ENCODE results near the gene RPL6. TPM values are rescaled to one million over a fixed set of nuclear protein-coding genes. Genes with fewer than 3 reads are reported as not detected.

RPL6 gene
- total and polyA plus RNA-seq, 2 experiments from 2014 or later: 1,413 to 1,715 TPM

DNA sequence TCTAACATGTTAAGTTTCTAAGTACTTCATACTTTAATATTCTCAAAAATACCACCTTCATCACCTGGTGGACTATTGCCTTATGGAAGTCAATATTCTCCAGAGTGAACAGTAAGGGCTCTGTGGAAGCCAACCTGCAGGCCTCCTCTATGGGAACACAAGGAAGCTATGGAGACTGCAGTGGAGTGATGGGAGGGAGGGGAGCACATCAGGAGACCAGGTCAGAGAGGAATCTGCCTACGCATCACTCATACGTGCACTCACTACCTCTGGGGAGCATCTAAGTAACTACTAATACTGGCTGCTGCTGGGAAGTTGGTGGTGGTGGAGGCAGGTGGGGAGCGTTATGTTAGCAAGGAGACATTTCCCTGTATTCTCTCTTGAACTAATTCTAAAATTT, 47.1 kb downstream of the RPL6 start:
- no peak overlapping the region for H3K27ac Mint-ChIP-seq
- Histone ChIP-seq H3K4me1 (ENCODE audit: insufficient read depth) (no peaks in the 10 kb centered on the region), H4K20me1 (replicated peaks; ENCODE audit: insufficient read depth) (no peaks in the 10 kb centered on the region; the same call in 1 of the 2 replicates), H3K9me2 (ENCODE audit: insufficient read depth) (no peaks in the 10 kb centered on the region), H3K79me2 (replicated peaks; ENCODE audit: insufficient read depth) (peaks cover 98% of the 10 kb centered on the region), H3K4me2 (no peak overlapping the region), H3K27ac (ENCODE audit: low read depth) (no peak overlapping the region), H3K36me3 (ENCODE audit: insufficient read depth) (no peaks in the 10 kb centered on the region), H2AFZ (no peak overlapping the region), H3K4me3 (no peak overlapping the region), H3K27me3 (ENCODE audit: insufficient read depth) (no peaks in the 10 kb centered on the region), H3F3A (replicated peaks; ENCODE audit: low read depth) (no peaks in the 10 kb centered on the region)
- H3K36me3 Mint-ChIP-seq (ENCODE audit: low read depth): no peaks in the 10 kb centered on the region
- no peaks in the 10 kb centered on the region for H3K9me3 Mint-ChIP-seq
- H3K4me1 Mint-ChIP-seq: no peaks in the 10 kb centered on the region
- peaks cover 4% of the 10 kb centered on the region for H3K27me3 Mint-ChIP-seq (ENCODE audit: insufficient read depth, low read depth, poor library complexity)
- peak; percentile 82 for ATAC-seq
- no peak for TF ChIP-seq ZNF462 (CRISPR knock-in tag; IDR thresholded peaks at IDR 0.05)
- no peak for TF ChIP-seq ETS1 (IDR thresholded peaks at IDR 0.05)
- no peak for TF ChIP-seq REST (IDR thresholded peaks at IDR 0.05; ENCODE audit: unreplicated experiment)
- TF ChIP-seq ZNF114 (CRISPR knock-in tag; IDR thresholded peaks at IDR 0.05): no peak
- TF ChIP-seq STAT1 (IDR thresholded peaks at IDR 0.05; ENCODE audit: unreplicated experiment): no peak
- no peak for TF ChIP-seq CREB1 (CRISPR knock-in tag; IDR thresholded peaks at IDR 0.05; ENCODE audit: low read depth)
- TF ChIP-seq EZH2 (IDR thresholded peaks at IDR 0.05; ENCODE audit: low read depth, unreplicated experiment): no peak
- TF ChIP-seq JUNB (IDR thresholded peaks at IDR 0.05; ENCODE audit: unreplicated experiment): no peak
- TF ChIP-seq ZNF331 (CRISPR knock-in tag; IDR thresholded peaks at IDR 0.05; ENCODE audit: low read depth): no peak
- TF ChIP-seq POLR2AphosphoS5 (IDR thresholded peaks at IDR 0.05; ENCODE audit: low read depth): no peak
- DNase-seq (ENCODE audit: low spot score): no peak
- H3K4me3 Mint-ChIP-seq: no peak overlapping the region

Data from GM23338 (cell line).